Measurements from ENCODE around the gene MEX3D. TPM values are rescaled to one million over a fixed set of nuclear protein-coding genes. Genes with fewer than 3 reads are reported as not detected.
A peak's percentile ranks its signal among the peaks of the same experiment; 100 is the strongest.

MEX3D gene
- total RNA-seq, 4 donors from 2014 or later: 21.6 to 64.4 (median 47.5) TPM

DNA sequence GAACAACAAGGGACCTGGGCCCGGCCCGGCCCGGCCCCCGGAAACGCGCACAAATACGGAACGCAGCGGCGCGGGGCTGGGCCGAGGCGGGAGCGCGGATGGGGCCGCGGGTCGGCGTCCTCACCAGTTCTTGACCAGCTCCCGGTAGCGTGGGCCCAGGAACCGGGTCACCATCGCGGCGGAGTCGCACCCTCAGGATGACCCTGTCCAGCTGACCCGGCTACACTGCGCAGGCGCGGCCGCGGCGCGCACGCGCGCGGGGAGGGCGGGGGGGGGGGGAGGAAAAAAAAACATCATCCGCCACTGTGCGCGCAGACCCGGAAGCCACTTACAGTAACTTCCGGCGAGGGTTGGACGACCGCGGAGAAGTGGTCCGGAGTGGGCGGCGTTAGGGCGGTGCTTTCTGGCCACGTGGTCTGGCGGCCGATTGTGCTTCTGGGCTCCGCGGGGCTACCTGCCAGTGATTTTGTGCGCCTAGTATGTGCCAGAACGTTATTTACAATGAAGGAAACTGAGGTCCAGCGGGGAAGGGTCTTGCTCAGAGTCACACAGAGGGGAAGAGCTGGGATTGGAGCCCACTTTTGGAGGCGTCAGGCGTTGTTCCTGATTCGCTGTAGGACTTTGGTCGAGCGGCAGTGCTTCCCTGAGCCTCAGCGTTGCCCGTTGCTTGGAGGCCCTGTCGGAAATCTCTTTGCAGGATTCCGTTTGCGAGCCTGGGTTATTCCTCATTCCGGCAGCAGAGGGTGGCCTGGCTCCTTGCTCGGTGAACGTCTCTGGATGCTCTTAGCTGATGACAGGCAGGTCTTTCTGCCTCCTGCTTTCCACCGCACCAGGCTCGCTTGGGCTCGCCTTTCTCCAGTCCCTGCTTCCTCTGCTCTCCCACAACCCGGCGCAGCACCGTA is 37.4 kb upstream of the MEX3D start, which contains the start of gene UQCR11:
TSS of gene UQCR11 (minus strand) at position 227 of the 902 bp plus-strand sequence. CDS start at position 174, 53 bp downstream.
- WGBS: 0% methylated on average over 31 of the region's 79 CpGs
- Histone ChIP-seq H3K9me3 (no peaks in the 10 kb centered on the region), H3K4me3 (peak within 1 kb of the TSS; percentile 80 to 100 (median 95)), H3K27me3 (no peaks in the 10 kb centered on the region), H3K4me1 (peaks cover 30 to 64% (median 44%) of the 10 kb centered on the region in 4 donors), H3K36me3 (peaks cover 0 to 27% (median 18%) of the 10 kb centered on the region in 4 donors), H3K27ac (replicated peaks in 1 of 4) (peak within 1 kb of the TSS; percentile 92 to 95 (median 94))
- intact Hi-C loops (cut with DNase I): loop anchor here (2.0 kb wide), 1 partner anchor 45 kb away; no protein-coding TSS in a partner anchor
- TF ChIP-seq EP300 (IDR thresholded peaks at IDR 0.05): no peak
- TF ChIP-seq POLR2AphosphoS5 (IDR thresholded peaks at IDR 0.05): peak; percentile 70 to 78
- peak; percentile 55 to 69 (median 64) for TF ChIP-seq CTCF (IDR thresholded peaks at IDR 0.05)
- no peak for TF ChIP-seq POLR2A (IDR thresholded peaks at IDR 0.05; ENCODE audit: low read depth)
- DNase-seq (ENCODE audit: extremely low spot score): peak; percentile 99

- H3K36me3 ChIP-seq: peaks cover 23 to 45% (median 33%) of the 10 kb centered on the region in 4 donors
- peaks cover 30 to 72% (median 48%) of the 10 kb centered on the region in 4 donors for H3K4me1 ChIP-seq
- no peaks in the 10 kb centered on the region for H3K27me3 ChIP-seq
- TF ChIP-seq EP300 (IDR thresholded peaks at IDR 0.05) (no peak), CTCF (IDR thresholded peaks at IDR 0.05) (no peak), POLR2AphosphoS5 (IDR thresholded peaks at IDR 0.05) (no peak), POLR2A (IDR thresholded peaks at IDR 0.05; ENCODE audit: low read depth) (no peak)
- H3K9me3 ChIP-seq: no peaks in the 10 kb centered on the region
- DNase-seq (ENCODE audit: extremely low spot score): no peak
- intact Hi-C loops (cut with DNase I): loop anchor here (5.0 kb wide), 1 partner anchor 35 kb away; the partner anchor contains the start of gene MEX3D
- H3K27ac ChIP-seq (replicated peaks in 1 of 4): no peak overlapping the region
- 92% methylated on average over 21 of the region's 21 CpGs for WGBS
- H3K4me3 ChIP-seq: no peak overlapping the region
Observed at GRCh38 chr19:1602091-1602707, 34.1 kb upstream of the MEX3D start.

DNA sequence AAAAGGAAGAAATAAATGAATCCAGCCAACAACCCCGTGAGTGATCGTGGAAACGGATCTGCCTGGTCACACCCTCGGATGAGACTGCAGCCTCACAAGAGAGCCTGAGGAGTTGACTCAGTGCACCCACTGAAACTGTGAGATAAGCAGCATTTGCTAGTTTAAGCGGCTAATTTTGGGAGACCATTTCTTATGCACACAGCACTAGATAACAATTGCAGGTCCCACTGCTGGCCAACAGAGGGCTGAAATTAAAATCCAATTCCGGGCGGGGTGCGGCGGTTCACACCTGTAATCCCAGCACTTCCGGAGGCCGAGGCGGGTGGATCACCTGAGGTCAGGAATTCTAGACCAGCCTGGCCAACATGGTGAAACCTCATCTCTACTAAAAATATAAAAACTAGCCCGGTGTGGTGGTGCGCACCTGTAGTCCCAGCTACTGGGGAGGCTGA is 33.5 kb upstream of the MEX3D start:
- peaks cover 27 to 51% (median 39%) of the 10 kb centered on the region in 4 donors for H3K36me3 ChIP-seq
- intact Hi-C loops (cut with DNase I): loop anchor here (5.0 kb wide), 1 partner anchor 34 kb away; the partner anchor contains the start of gene MEX3D
- no peak for DNase-seq (ENCODE audit: extremely low spot score)
- no peaks in the 10 kb centered on the region for H3K27me3 ChIP-seq
- no peak for TF ChIP-seq CTCF (IDR thresholded peaks at IDR 0.05)
- no peak for TF ChIP-seq EP300 (IDR thresholded peaks at IDR 0.05)
- no peak for TF ChIP-seq POLR2AphosphoS5 (IDR thresholded peaks at IDR 0.05)
- TF ChIP-seq POLR2A (IDR thresholded peaks at IDR 0.05; ENCODE audit: low read depth): no peak
- H3K27ac ChIP-seq (replicated peaks in 1 of 4): no peak overlapping the region
- peaks cover 30 to 70% (median 45%) of the 10 kb centered on the region in 4 donors for H3K4me1 ChIP-seq
- WGBS: 93% methylated on average over 14 of the region's 14 CpGs
- no peaks in the 10 kb centered on the region for H3K9me3 ChIP-seq
- H3K4me3 ChIP-seq: no peak overlapping the region

DNA sequence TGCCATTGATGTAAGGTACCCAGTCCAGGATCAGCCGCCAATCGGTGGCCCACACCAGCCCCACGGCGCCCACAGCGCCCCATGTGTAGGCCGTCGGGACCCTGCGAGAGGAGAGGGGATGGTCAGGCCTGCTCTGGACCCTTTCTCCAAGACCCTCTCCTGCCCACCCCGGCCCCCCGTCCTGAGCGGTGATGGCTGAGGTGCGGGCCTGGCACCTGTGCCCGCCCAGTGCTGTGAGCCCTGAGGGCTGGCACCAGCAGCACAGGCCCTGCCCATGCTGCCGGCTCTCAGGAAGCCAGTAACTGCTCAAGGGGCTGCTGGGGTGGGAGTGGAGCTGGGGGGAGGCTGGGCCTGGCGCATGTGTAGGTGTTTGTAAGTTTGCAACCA is 31.3 kb upstream of the MEX3D start:
- intact Hi-C loops (cut with DNase I): no loop called here
- WGBS: 96% methylated on average over 3 of the region's 15 CpGs
- Histone ChIP-seq H3K27ac (replicated peaks in 1 of 4) (no peak overlapping the region), H3K36me3 (peaks cover 27 to 64% (median 58%) of the 10 kb centered on the region in 4 donors), H3K4me1 (peaks cover 19 to 53% (median 32%) of the 10 kb centered on the region in 4 donors), H3K27me3 (no peaks in the 10 kb centered on the region), H3K9me3 (no peaks in the 10 kb centered on the region), H3K4me3 (no peak overlapping the region)
- DNase-seq (ENCODE audit: extremely low spot score): no peak
- TF ChIP-seq POLR2AphosphoS5 (IDR thresholded peaks at IDR 0.05) (no peak), CTCF (IDR thresholded peaks at IDR 0.05) (no peak), EP300 (IDR thresholded peaks at IDR 0.05) (no peak), POLR2A (IDR thresholded peaks at IDR 0.05; ENCODE audit: low read depth) (no peak)

Data from esophagus muscularis mucosa (tissue), 4 donors.